ENCODE measurements around the gene DUS3L.
A peak's percentile ranks its signal among the peaks of the same experiment; 100 is the strongest.
"Not testable (repeated sequence)": the region's sequence is repeated elsewhere in the genome, so short reads cannot be mapped to it uniquely, and the experiment has no call there.

The DUS3L gene

GRCh38 chr19:5793188-5793587 lies 2.2 kb upstream of the DUS3L start:
- Mint-ChIP-seq H3K9me3 (no peaks in the 10 kb centered on the region), H3K4me1 (ENCODE audit: low read depth) (peaks cover 15% of the 10 kb centered on the region), H3K27me3 (no peaks in the 10 kb centered on the region), H3K4me3 (no peak overlapping the region), H3K36me3 (ENCODE audit: low read depth) (peaks cover 27% of the 10 kb centered on the region), H3K27ac (no peak overlapping the region)
- no peak for DNase-seq

- no peaks in the 10 kb centered on the region for H3K27me3 Mint-ChIP-seq
Measured at GRCh38 chr19:5792224-5792623, 1.3 kb upstream of the DUS3L start.

GRCh38 chr19:5789886-5790558 lies 941 bp downstream of the DUS3L start:
- Mint-ChIP-seq H3K27ac (peak overlapping the region; percentile 100), H3K27me3 (no peaks in the 10 kb centered on the region), H3K4me3 (peak overlapping the region; percentile 96), H3K9me3 (no peaks in the 10 kb centered on the region), H3K36me3 (ENCODE audit: low read depth) (peaks cover 54% of the 10 kb centered on the region), H3K4me1 (ENCODE audit: low read depth) (peaks cover 19% of the 10 kb centered on the region)
- DNase-seq, result no peak

More at GRCh38 chr19:5792224-5792623, 1.3 kb upstream of the DUS3L start:
- H3K9me3 Mint-ChIP-seq, result no peaks in the 10 kb centered on the region
- no peak for DNase-seq
- no peak overlapping the region for H3K4me3 Mint-ChIP-seq
- H3K36me3 Mint-ChIP-seq (ENCODE audit: low read depth), result peaks cover 34% of the 10 kb centered on the region
- H3K27ac Mint-ChIP-seq, result no peak overlapping the region
- peaks cover 17% of the 10 kb centered on the region for H3K4me1 Mint-ChIP-seq (ENCODE audit: low read depth)

- Mint-ChIP-seq H3K27ac (peak overlapping the region; percentile 100), H3K36me3 (ENCODE audit: low read depth) (peaks cover 61% of the 10 kb centered on the region), H3K4me3 (peak overlapping the region; percentile 96), H3K27me3 (no peaks in the 10 kb centered on the region), H3K9me3 (no peaks in the 10 kb centered on the region), H3K4me1 (ENCODE audit: low read depth) (peaks cover 19% of the 10 kb centered on the region)
- DNase-seq, result no peak
Measured at GRCh38 chr19:5789351-5789761, 1.6 kb downstream of the DUS3L start.

- Mint-ChIP-seq H3K4me1 (ENCODE audit: low read depth) (peaks cover 19% of the 10 kb centered on the region), H3K27ac (no peak overlapping the region), H3K36me3 (ENCODE audit: low read depth) (peaks cover 67% of the 10 kb centered on the region), H3K27me3 (no peaks in the 10 kb centered on the region), H3K9me3 (no peaks in the 10 kb centered on the region), H3K4me3 (peak overlapping the region; percentile 53)
- no peak for DNase-seq
Measured at GRCh38 chr19:5788422-5788821, 2.5 kb downstream of the DUS3L start.

GRCh38 chr19:5787409-5788182 lies 3.4 kb downstream of the DUS3L start:
- Mint-ChIP-seq H3K4me1 (ENCODE audit: low read depth) (peaks cover 19% of the 10 kb centered on the region), H3K27me3 (no peaks in the 10 kb centered on the region), H3K36me3 (ENCODE audit: low read depth) (peaks cover 71% of the 10 kb centered on the region), H3K9me3 (no peaks in the 10 kb centered on the region), H3K27ac (no peak overlapping the region), H3K4me3 (no peak overlapping the region)
- no peak for DNase-seq

GRCh38 chr19:5786593-5787408 lies 4.2 kb downstream of the DUS3L start:
- no peaks in the 10 kb centered on the region for H3K27me3 Mint-ChIP-seq
- peak overlapping the region; percentile 22 for H3K27ac Mint-ChIP-seq
- DNase-seq, result no peak
- H3K4me1 Mint-ChIP-seq (ENCODE audit: low read depth), result peaks cover 19% of the 10 kb centered on the region
- H3K36me3 Mint-ChIP-seq (ENCODE audit: low read depth), result peaks cover 73% of the 10 kb centered on the region
- no peak overlapping the region for H3K4me3 Mint-ChIP-seq
- no peaks in the 10 kb centered on the region for H3K9me3 Mint-ChIP-seq

- H3K4me1 Mint-ChIP-seq (ENCODE audit: low read depth), result peaks cover 14% of the 10 kb centered on the region
- no peak overlapping the region for H3K4me3 Mint-ChIP-seq
- no peaks in the 10 kb centered on the region for H3K9me3 Mint-ChIP-seq
- DNase-seq, result no peak
- H3K36me3 Mint-ChIP-seq (ENCODE audit: low read depth), result peaks cover 67% of the 10 kb centered on the region
- no peak overlapping the region for H3K27ac Mint-ChIP-seq
- H3K27me3 Mint-ChIP-seq, result no peaks in the 10 kb centered on the region
Measured at GRCh38 chr19:5785423-5785822, 5.5 kb downstream of the DUS3L start.

GRCh38 chr19:5784581-5785147 lies 6.3 kb downstream of the DUS3L start, which contains the start of gene PRR22:
Gene PRR22 (minus strand): TSS chr19:5784746. CDS start chr19:5784660, 86 bp downstream.
- H3K9me3 Mint-ChIP-seq, result no peaks in the 10 kb centered on the region

GRCh38 chr19:5782945-5783919 lies 7.7 kb downstream of the DUS3L start:
- H3K4me1 Mint-ChIP-seq (ENCODE audit: low read depth), result peaks cover 4% of the 10 kb centered on the region

More at GRCh38 chr19:5784581-5785147, 6.3 kb downstream of the DUS3L start, which contains the start of gene PRR22:
- no peak for DNase-seq
- Mint-ChIP-seq H3K27ac (no peak within 1 kb of the TSS), H3K27me3 (no peaks in the 10 kb centered on the region), H3K36me3 (ENCODE audit: low read depth) (peaks cover 59% of the 10 kb centered on the region), H3K4me3 (no peak within 1 kb of the TSS), H3K4me1 (ENCODE audit: low read depth) (peaks cover 8% of the 10 kb centered on the region)

GRCh38 chr19:5782322-5782721 lies 8.6 kb downstream of the DUS3L start:
- Mint-ChIP-seq H3K27ac (no peak overlapping the region), H3K9me3 (no peaks in the 10 kb centered on the region), H3K4me3 (no peak overlapping the region), H3K36me3 (ENCODE audit: low read depth) (peaks cover 40% of the 10 kb centered on the region), H3K27me3 (no peaks in the 10 kb centered on the region), H3K4me1 (ENCODE audit: low read depth) (peaks cover 1% of the 10 kb centered on the region)
- DNase-seq, result no peak

More at GRCh38 chr19:5782945-5783919, 7.7 kb downstream of the DUS3L start:
- Mint-ChIP-seq H3K36me3 (ENCODE audit: low read depth) (peaks cover 47% of the 10 kb centered on the region), H3K27ac (no peak overlapping the region), H3K9me3 (no peaks in the 10 kb centered on the region), H3K4me3 (no peak overlapping the region), H3K27me3 (no peaks in the 10 kb centered on the region)
- no peak for DNase-seq

GRCh38 chr19:5780916-5781315 lies 10.0 kb downstream of the DUS3L start:
- H3K4me3 Mint-ChIP-seq; H3K27me3 Mint-ChIP-seq; H3K9me3 Mint-ChIP-seq; DNase-seq; H3K27ac Mint-ChIP-seq; H3K4me1 Mint-ChIP-seq (ENCODE audit: low read depth): not testable (repeated sequence)
- H3K36me3 Mint-ChIP-seq (ENCODE audit: low read depth), result peaks cover 26% of the 10 kb centered on the region

- H3K27ac Mint-ChIP-seq, result no peak overlapping the region
- no peaks in the 10 kb centered on the region for H3K27me3 Mint-ChIP-seq
- no peaks in the 10 kb centered on the region for H3K4me1 Mint-ChIP-seq (ENCODE audit: low read depth)
- DNase-seq, result no peak
- H3K4me3 Mint-ChIP-seq, result no peak overlapping the region
- H3K36me3 Mint-ChIP-seq (ENCODE audit: low read depth), result peaks cover 6% of the 10 kb centered on the region
- H3K9me3 Mint-ChIP-seq, result no peaks in the 10 kb centered on the region
Measured at GRCh38 chr19:5778402-5778801, 12.6 kb downstream of the DUS3L start.

All from activated T-cell treated with anti-CD3 and anti-CD28 coated beads, Interleukin-2, amount 50 U/mL, for 24 hours (primary cell).